SW 1271 (cell line): ENCODE measurements around the gene SDF2L1.
A peak's percentile ranks its signal among the peaks of the same experiment; 100 is the strongest.

Experiments used
- DNase-seq, 2 experiments: peaks; one replicate each; lab custom pipeline; 2025; lab: John Stamatoyannopoulos, UW

The SDF2L1 gene

DNA sequence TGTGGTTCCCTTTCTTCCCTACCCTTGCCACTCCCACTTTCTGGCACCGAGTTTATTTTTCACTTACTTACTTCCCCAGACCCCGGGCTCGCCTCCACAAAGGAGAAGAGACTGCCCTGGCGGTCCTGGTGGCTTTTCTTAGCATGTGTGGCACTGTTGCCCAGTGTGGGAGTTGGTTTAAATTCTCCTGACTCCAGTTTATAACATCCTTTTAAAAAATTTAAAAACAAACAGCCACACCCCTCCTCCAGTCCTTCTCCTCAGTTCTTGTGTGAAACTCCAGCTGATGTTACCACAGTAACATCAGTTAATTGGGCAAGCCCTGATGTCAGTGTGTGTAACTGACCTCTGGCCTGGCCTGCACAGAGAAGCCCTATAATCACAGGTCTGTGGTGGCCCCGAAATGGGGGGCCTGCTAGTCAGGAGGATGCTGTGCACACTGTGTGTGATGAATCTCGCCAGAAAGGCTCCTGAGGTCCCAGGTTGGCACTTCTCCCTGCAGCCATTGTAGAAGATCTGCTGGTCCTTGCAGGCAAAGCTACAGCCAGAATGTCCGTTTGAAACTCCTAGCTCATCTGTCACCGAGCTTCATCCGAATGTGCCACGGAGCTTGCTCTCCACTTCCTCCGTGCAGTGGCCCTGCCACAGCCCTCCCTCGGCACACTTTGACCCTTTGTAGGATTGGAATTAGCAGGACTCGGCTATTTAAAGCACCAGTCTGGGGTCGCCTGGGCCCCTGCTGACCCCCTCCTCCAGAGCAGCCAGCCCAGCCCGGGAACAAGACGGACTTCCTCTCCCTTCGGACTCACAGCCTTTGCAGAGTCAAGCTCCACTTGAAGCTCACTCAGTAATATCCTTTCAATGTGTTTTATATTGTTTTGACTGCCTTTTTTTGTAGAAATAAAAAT, 19.8 kb upstream of the SDF2L1 start:
- no peak for DNase-seq

- no peak for DNase-seq
These were observed 19.0 kb upstream of the SDF2L1 start for GRCh38 chr22:21622919-21623647.

DNA sequence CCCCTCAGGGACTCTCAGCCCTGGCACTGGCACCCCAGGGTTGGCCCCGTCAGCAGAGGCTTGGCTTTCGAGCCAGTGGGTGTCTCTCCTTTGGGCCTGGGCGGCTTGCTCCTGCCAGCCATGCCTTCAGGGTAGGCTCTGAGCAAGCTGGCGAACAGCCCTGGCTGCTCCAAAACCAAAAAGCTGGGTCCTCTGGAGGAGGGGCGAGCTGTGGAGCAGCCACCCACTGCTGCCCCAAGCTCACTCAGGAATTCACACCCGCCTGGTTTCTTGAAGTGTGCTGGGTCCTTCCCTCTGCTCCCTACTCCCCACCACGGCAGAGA, 18.5 kb upstream of the SDF2L1 start:
- no peak for DNase-seq

GRCh38 chr22:21624120-21624879, 17.8 kb upstream of the SDF2L1 start:
- DNase-seq: no peak

GRCh38 chr22:21624880-21625791, 17.0 kb upstream of the SDF2L1 start:
- no peak for DNase-seq

DNA sequence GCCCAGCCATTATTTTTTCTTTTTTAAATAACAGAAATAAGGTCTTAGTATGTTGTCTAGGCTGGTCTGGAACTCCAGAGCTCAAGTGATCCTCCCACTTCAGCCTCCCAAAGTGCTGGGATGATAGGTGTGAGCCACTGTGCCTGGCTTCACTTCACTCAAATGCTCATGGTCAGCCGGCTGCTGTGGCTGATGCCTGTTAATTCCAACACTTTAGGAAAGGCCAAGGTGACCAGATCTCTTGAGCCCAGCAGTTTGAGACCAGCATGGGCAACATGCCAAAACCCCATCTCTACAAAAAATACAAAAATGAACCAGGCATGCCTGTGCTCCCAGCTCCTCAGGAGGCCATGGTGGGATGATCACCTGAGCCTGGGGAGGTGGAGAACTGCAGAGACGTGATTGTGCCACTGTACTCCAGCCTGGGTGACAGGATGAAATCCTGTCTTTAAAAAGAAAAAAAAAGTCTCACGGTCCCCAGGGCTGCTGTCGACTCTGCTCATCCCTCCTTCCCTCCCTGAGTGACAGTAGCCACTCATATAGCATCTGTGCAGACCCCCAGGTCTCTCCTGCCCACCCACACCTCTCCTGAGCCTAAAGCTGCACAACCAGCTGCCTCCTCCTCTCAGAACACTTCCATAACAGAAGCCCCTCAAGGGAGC, 15.9 kb upstream of the SDF2L1 start:
- DNase-seq: no peak

GRCh38 chr22:21626735-21627469, 15.2 kb upstream of the SDF2L1 start:
- no peak for DNase-seq

DNA sequence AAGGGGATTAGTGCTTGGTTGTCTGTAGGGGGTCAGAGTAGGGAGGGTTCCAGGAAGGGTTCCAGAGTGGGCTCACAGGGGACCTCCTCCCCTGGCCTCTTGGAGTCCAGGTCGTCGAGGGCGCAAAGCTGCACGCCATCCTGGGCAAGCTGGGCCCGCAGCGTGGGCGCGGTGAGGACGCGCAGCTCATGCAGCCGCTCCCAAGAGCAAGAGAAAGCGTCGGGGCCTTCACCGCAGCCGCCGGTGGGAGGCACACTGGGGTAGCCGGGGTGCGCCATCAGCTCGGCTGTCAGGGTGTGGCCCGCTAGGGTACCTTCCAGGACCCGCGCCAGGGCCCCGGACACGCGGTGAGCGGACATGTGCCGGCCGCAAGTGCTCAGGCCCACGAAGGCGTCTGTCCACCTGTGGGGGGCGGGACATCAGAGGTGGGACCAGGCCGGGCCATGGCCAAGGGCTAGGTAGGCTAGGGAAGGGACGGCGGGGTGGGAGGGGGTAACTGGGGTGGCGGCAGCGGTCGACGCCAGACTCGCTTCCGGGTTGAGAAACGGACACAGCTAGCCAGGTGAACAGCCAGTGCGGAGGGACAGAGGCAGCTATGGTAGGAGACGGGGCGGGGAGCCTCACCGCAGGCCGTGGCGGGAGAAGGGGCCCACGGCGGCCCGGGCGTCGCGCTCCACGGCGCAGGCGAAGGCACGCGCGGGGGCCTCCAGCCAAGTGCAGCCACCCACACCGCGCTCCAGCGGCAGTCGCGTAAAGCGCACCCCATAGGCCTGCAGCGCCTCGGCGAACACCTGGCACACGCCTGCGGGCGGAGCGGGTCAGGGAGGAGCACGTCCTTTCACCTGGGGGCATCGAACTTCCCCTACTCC, 13.5 kb upstream of the SDF2L1 start:
- DNase-seq: no peak

- peak; percentile 70 to 83 for DNase-seq
These were observed 12.6 kb upstream of the SDF2L1 start, which contains the start of gene YDJC for GRCh38 chr22:21629255-21630149. YDJC (minus strand) TSS chr22:21630022; CDS start chr22:21630014, 8 bp downstream.

DNA sequence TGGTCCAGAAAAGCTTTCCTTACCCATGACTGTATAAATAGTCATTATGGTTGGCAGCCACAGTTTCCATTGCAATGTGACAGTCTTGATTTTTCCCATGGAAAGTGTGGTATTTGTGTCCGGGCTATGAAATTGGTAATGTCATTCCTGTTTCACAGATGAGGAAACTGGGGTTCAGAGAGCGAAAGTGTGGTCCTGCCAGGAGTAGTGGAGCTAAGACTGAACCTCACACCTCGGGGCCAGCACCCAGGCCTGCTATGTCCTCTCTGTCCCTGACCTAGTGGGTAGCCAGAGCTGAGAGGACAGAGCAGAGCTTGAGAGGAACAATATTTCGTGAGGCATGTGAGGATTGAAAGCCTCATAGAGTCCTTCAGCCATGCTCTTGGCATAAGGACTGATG, 11.1 kb upstream of the SDF2L1 start:
- DNase-seq: no peak

DNA sequence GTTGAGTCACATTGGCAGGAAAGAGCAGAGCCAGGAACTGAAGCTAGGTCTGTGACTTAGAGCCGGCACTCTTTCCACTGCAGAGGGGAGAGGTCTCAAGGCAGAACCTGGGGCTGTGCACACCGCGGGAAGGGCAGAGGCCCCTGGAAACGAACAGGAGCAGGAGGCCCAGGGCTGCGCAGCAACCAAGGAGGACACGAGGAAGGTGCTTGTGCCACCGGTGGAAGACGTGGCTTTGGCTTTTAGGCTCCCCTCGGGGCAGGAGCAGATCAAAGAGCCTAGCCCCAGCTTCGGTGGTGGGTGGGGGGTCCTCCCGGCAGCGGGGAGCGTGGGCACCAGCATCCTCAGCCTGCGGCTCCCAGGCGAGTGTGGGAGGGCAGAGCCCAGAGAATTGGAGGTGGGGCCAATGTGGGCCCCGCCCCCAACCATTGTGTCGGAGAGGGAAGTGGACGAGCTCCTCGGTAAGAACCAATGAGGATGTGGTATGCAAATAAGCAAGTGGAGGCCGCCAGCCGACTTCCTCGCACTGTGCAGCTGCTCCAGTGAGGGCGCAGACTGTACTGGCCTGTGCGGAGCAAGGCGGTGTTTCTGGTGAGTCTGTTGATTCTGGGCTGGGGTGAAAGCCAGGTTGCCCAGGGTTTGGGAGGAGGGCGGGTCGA, 9.7 kb upstream of the SDF2L1 start, which contains the start of gene CCDC116:
TSS of gene CCDC116 (plus strand) at position 524 of the 659 bp plus-strand sequence. CDS start 422 bp downstream, outside the sequence.
- DNase-seq: no peak

DNA sequence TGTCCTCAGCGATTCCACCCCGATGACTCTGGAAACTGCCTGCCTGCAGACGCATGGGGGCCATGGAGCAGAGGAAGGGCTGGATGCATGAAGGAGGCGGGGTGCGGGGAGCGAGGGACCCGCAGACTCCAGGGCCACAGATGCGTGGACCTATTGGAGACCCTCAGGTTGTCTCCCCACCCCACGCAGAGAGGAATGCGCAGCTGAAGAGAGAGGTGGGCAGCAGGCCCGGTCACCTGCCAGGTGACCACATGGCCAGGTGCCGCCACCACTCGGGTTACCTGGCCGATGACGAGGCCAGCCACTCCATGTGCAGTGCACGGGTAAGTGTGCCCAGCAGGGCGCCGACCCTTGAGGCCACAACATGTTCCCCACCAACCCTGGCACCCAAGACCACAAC, 9.2 kb upstream of the SDF2L1 start:
- DNase-seq: no peak

DNA sequence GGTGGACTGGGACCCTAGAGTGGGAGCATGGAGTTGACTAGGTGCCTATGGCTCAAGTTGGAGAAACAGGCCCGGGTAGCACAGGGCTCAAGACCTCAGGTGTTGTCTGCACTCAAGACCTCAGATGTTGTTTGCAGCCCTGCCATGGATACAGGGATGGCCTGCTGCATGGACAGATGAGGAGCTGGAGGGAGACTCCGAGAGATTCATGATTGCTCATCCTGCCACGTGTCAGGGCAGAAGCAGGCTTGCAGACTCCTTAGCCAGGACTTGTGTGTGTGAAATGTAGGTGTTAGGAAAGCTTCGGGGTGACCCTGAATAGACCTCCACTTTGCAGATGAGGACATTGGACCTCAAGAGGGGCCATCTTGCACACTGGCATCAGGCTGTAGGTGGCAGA, 8.6 kb upstream of the SDF2L1 start:
- DNase-seq: no peak

- no peak for DNase-seq
These were observed 8.0 kb upstream of the SDF2L1 start for GRCh38 chr22:21634081-21634480.

- DNase-seq: no peak
These were observed 7.3 kb upstream of the SDF2L1 start for GRCh38 chr22:21634844-21635243.

- DNase-seq: no peak
These were observed 6.2 kb upstream of the SDF2L1 start for GRCh38 chr22:21635771-21636510.
